ENCODE data around the gene MPIG6B. TPM values are rescaled to one million over a fixed set of nuclear protein-coding genes. Genes with fewer than 3 reads are reported as not detected.

Gene MPIG6B
- total RNA-seq, 1 donor from 2014 or later = 0.19 TPM

DNA sequence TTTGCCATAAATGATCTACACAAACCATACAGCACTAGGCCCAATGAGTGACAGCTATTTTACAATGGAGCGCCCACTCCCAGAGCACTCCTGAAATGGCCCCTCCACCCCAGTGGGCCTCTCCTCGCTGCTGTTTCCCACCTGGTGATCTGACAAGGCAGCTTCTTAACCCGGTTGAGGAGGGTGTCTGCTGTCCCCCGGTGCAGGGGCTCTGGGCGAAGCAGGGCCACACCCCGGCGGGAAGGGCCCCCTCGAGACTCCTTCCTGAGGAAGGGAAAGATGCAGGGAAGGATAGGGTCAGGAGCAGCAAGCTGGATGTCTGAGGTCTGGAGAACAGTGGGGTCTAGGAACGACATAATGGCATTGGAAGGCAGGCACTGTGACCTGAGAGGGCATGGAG, 30.3 kb upstream of the MPIG6B start:
- intact Hi-C loops (cut with micrococcal nuclease) = no loop called here
- no peak overlapping the region for H3K27ac ChIP-seq (replicated peaks)
- H3K27me3 ChIP-seq (ENCODE audit: low read depth) = no peaks in the 10 kb centered on the region
- no peak for DNase-seq
- peaks cover 96% of the 10 kb centered on the region for H3K36me3 ChIP-seq
- H3K9me3 ChIP-seq (replicated peaks) = no peaks in the 10 kb centered on the region
- no peaks in the 10 kb centered on the region for H3K4me1 ChIP-seq
- no peak for TF ChIP-seq CTCF (IDR thresholded peaks at IDR 0.05; ENCODE audit: borderline replicate concordance)
- H3K4me3 ChIP-seq = no peak overlapping the region

- Histone ChIP-seq H3K4me3 (no peak overlapping the region), H3K4me1 (peaks cover 3% of the 10 kb centered on the region), H3K27ac (replicated peaks) (no peak overlapping the region), H3K27me3 (ENCODE audit: low read depth) (no peaks in the 10 kb centered on the region), H3K36me3 (peaks cover 91% of the 10 kb centered on the region), H3K9me3 (replicated peaks) (no peaks in the 10 kb centered on the region)
- DNase-seq = no peak
- TF ChIP-seq CTCF (IDR thresholded peaks at IDR 0.05; ENCODE audit: borderline replicate concordance) = no peak
- intact Hi-C loops (cut with micrococcal nuclease) = no loop called here
Observed at GRCh38 chr6:31693535-31693934, 29.6 kb upstream of the MPIG6B start.

DNA sequence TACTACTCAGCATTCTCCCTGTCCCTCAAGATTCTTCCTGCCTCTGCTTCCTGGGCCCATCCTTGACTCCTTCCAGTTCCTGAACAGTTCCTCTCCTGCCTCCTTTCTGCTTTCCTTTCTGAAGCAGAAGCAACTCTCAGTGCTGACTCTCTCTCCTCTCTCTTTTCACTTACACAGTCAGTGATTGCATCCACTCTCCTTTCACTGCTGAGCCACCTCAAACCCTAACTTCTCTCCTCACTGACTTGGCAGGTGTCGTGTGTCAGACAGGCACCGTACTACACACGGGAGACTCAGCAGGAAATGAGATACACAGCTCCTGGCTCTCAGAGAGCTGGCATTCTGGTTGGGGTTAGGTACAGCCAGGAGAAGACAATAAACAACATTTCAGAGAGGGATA, 25.6 kb upstream of the MPIG6B start:
- intact Hi-C loops (cut with micrococcal nuclease) = no loop called here
- Histone ChIP-seq H3K36me3 (peaks cover 68% of the 10 kb centered on the region), H3K4me3 (no peak overlapping the region), H3K27ac (replicated peaks) (no peak overlapping the region), H3K27me3 (ENCODE audit: low read depth) (no peaks in the 10 kb centered on the region), H3K4me1 (peaks cover 31% of the 10 kb centered on the region), H3K9me3 (replicated peaks) (no peaks in the 10 kb centered on the region)
- no peak for DNase-seq
- no peak for TF ChIP-seq CTCF (IDR thresholded peaks at IDR 0.05; ENCODE audit: borderline replicate concordance)

DNA sequence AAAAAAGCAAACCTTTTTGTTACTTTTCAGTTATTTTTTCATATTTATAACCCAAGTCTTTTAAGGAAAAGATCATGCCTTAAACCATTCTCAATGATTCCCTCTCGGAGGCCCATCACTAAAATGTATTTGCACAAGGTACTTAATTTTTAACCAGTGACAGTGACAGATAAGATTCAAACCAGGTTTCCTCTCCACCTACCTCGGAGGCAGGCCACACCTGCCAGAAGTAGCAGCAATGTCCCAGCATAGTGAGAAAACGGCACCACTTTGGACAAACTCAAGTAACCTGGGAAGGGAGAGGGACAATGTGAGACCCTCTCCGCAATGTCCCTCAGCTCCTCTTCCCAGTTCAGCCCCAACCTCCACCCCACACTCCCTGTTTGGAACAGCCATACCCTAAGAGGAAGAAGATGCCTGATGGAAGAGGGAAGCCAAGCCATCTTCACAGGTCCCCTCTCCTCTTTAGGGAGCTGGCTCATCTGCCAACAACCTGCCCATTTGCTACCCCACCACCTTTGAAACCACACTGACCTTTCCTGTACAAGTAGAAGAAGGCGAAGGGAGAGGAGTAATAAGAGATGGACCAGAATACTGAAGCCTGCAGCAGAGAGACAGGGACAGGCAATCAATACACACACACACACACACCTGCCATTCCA, 22.3 kb upstream of the MPIG6B start:
- peak overlapping the region; percentile 99 for H3K27ac ChIP-seq (replicated peaks)
- H3K4me1 ChIP-seq = peaks cover 43% of the 10 kb centered on the region
- peak overlapping the region; percentile 90 for H3K4me3 ChIP-seq
- H3K36me3 ChIP-seq = peaks cover 36% of the 10 kb centered on the region
- no peak for DNase-seq
- no peaks in the 10 kb centered on the region for H3K27me3 ChIP-seq (ENCODE audit: low read depth)
- H3K9me3 ChIP-seq (replicated peaks) = no peaks in the 10 kb centered on the region
- no peak for TF ChIP-seq CTCF (IDR thresholded peaks at IDR 0.05; ENCODE audit: borderline replicate concordance)
- intact Hi-C loops (cut with micrococcal nuclease) = no loop called here

GRCh38 chr6:31701666-31702404, 21.3 kb upstream of the MPIG6B start:
- DNase-seq = peak; percentile 57
- intact Hi-C loops (cut with micrococcal nuclease) = no loop called here
- Histone ChIP-seq H3K36me3 (peaks cover 26% of the 10 kb centered on the region), H3K4me3 (peak overlapping the region; percentile 90), H3K9me3 (replicated peaks) (no peaks in the 10 kb centered on the region), H3K27ac (replicated peaks) (peak overlapping the region; percentile 99), H3K4me1 (peaks cover 43% of the 10 kb centered on the region), H3K27me3 (ENCODE audit: low read depth) (no peaks in the 10 kb centered on the region)
- no peak for TF ChIP-seq CTCF (IDR thresholded peaks at IDR 0.05; ENCODE audit: borderline replicate concordance)

All from left ventricle myocardium inferior (tissue), 1 donor.